ENCODE data around the gene ANGPT4.
"Not testable (repeated sequence)": the region's sequence is repeated elsewhere in the genome, so short reads cannot be mapped to it uniquely, and the experiment has no call there.

The ANGPT4 gene

GRCh38 chr20:871436-871835 is 44.7 kb downstream of the ANGPT4 start:
- no peak for DNase-seq

GRCh38 chr20:870758-871157 is 45.4 kb downstream of the ANGPT4 start:
- DNase-seq: no peak

GRCh38 chr20:869606-870005 is 46.5 kb downstream of the ANGPT4 start:
- no peak for DNase-seq

GRCh38 chr20:868279-868678 is 47.9 kb downstream of the ANGPT4 start:
- DNase-seq: no peak

- no peak for DNase-seq
Measured at GRCh38 chr20:865440-865839, 50.7 kb downstream of the ANGPT4 start.

GRCh38 chr20:860891-861290 is 55.2 kb downstream of the ANGPT4 start:
- no peak for DNase-seq

- no peak for DNase-seq
Measured at GRCh38 chr20:859751-860231, 56.3 kb downstream of the ANGPT4 start.

GRCh38 chr20:858011-858410 is 58.1 kb downstream of the ANGPT4 start:
- DNase-seq: no peak

- no peak for DNase-seq
Measured at GRCh38 chr20:856361-856775, 59.8 kb downstream of the ANGPT4 start.

- DNase-seq: no peak
Measured at GRCh38 chr20:855466-856360, 60.4 kb downstream of the ANGPT4 start.

- no peak for DNase-seq
Measured at GRCh38 chr20:854601-855000, 61.5 kb downstream of the ANGPT4 start.

- no peak for DNase-seq
Measured at GRCh38 chr20:853406-853996, 62.6 kb downstream of the ANGPT4 start.

- DNase-seq: not testable (repeated sequence)
Measured at GRCh38 chr20:848731-849130, 67.4 kb downstream of the ANGPT4 start.

- no peak for DNase-seq
Measured at GRCh38 chr20:848193-848592, 67.9 kb downstream of the ANGPT4 start.

GRCh38 chr20:846894-847278 is 69.2 kb downstream of the ANGPT4 start:
- DNase-seq: no peak

- no peak for DNase-seq
Measured at GRCh38 chr20:845941-846893, 69.9 kb downstream of the ANGPT4 start.

GRCh38 chr20:845226-845868 is 70.8 kb downstream of the ANGPT4 start:
- no peak for DNase-seq

GRCh38 chr20:844473-845225 is 71.5 kb downstream of the ANGPT4 start:
- peak; percentile 93 for DNase-seq

- DNase-seq: no peak
Measured at GRCh38 chr20:843912-844311, 72.2 kb downstream of the ANGPT4 start.

- no peak for DNase-seq
Measured at GRCh38 chr20:842547-842940, 73.6 kb downstream of the ANGPT4 start.

GRCh38 chr20:841568-842546 is 74.3 kb downstream of the ANGPT4 start:
- no peak for DNase-seq

Measured in NCI-H1105 treated with DMSO at 0.1 percent for 48 hours (cell line).